NT2/D1 (cell line): Measurements from ENCODE around the gene NFKBIE.

Source experiments
- YY1 ChIP-seq: IDR thresholded peaks from 2 replicates; pipeline ENCODE4 v1.6.1; 2011; ENCODE audit not compliant: insufficient read length, insufficient read depth
- ZNF274 ChIP-seq: IDR thresholded peaks from 2 replicates; pipeline ENCODE4 v1.6.1; 2011; ENCODE audit warnings: mild to moderate bottlenecking, low read depth, low read length

DNA sequence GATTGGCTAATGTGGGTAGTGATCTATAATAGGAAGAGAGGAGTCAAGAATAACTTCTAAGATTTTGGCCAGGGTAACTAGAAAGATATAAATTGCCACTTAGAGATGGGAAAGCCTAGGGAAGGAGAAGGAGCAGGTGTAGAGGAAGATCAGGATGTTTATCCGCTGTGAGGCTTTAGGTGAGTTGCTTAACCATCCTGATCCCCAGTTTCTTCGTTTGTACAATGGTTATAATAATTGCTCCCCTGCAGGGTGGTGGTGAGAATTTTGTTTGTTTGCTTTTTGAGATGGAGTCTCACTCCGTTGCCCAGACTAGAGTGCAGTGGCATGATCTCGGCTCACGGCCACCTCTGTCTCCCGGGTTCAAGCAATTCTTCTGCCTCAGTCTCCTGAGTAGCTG, 51.0 kb downstream of the NFKBIE start:
- TF ChIP-seq ZNF274: no peak
- TF ChIP-seq YY1: no peak
